Tibial nerve (tissue), 4 donors: Measurements from ENCODE around the gene PTPRF. TPM values are rescaled to one million over a fixed set of nuclear protein-coding genes. Genes with fewer than 3 reads are reported as not detected.

Experiments used
- DNase-seq, 2 donors: peaks; one replicate each; pipeline ENCODE4 v3.0.0-alpha.2; 2019; ENCODE audit warnings: low spot score in 2 of 2
- H3K27ac ChIP-seq, 4 donors: fragments of 200-600 bp; sonication (generic) in 3 of 4; one replicate each; pipeline ENCODE4 v1.5.1; 2017 to 2019; ENCODE audit warnings: mild to moderate bottlenecking in 1 of 4
- H3K27me3 ChIP-seq, 2 donors: fragments of 200-600 bp; sonication (generic) in 1 of 2; one replicate each; pipeline versions ENCODE4 v1.5.1 to v1.6.0; 2017 to 2019
- H3K36me3 ChIP-seq, 3 donors: fragments of 200-600 bp; sonication (generic); one replicate each; pipeline ENCODE4 v1.5.1; 2018 to 2019
- H3K4me1 ChIP-seq, 4 donors: fragments of 200-600 bp; sonication (generic) in 3 of 4; one replicate each; pipeline ENCODE4 v1.5.1; 2017 to 2019
- H3K4me3 ChIP-seq, 4 donors: fragments of 200-600 bp; sonication (generic) in 3 of 4; one replicate each; pipeline ENCODE4 v1.5.1; 2017 to 2019; ENCODE audit warnings: mild to moderate bottlenecking in 1 of 4, moderate library complexity in 1 of 4
- H3K9me3 ChIP-seq, 4 donors: fragments of 200-600 bp; sonication (generic) in 3 of 4; one replicate each; pipeline ENCODE4 v1.5.1; 2017 to 2019
- CTCF ChIP-seq, 5 experiments: fragments of 200-600 bp in 3 of 5; fragments of 450-650 bp in 2 of 5; sonication (generic) in 3 of 5; IDR thresholded peaks; one replicate each; pipeline ENCODE4 v1.5.1; 2016 to 2019; ENCODE audit warnings: antibody characterized with exemption in 5 of 5, mild to moderate bottlenecking in 3 of 5, moderate library complexity in 2 of 5
- EP300 ChIP-seq, 2 donors: sonication (generic); formaldehyde crosslinking; IDR thresholded peaks; one replicate each; pipeline ENCODE4 v1.6.1; 2017; ENCODE audit warnings: antibody characterized with exemption in 2 of 2, mild to moderate bottlenecking in 1 of 2
- POLR2A ChIP-seq, 2 donors: fragments of 450-650 bp; IDR thresholded peaks; one replicate each; pipeline ENCODE4 v1.6.1; 2017; ENCODE audit warnings: antibody characterized with exemption in 2 of 2, mild to moderate bottlenecking in 2 of 2, moderate library complexity in 2 of 2
- WGBS, 2 donors: methylation state at CpG; one replicate each; pipeline ENCODE4 v1.1.5; 2018; 5-methylcytosine and 5-hydroxymethylcytosine counted together
- total RNA-seq, 4 donors: library from RNA; depleted of rRNA; stranded (reverse); fragments of >200 nt; gene quantifications; one replicate each; pipeline ENCODE4 v1.1.0, GENCODE V29; 2016

The PTPRF gene
- total RNA-seq, 4 donors from 2014 or later: 72.0 to 112 (median 92.5) TPM

GRCh38 chr1:43512681-43513080, 18.0 kb upstream of the PTPRF start:
- Histone ChIP-seq H3K9me3 (no peaks in the 10 kb centered on the region), H3K27me3 (peaks cover 0 to 6% of the 10 kb centered on the region in 2 donors), H3K4me3 (no peak overlapping the region), H3K4me1 (no peaks in the 10 kb centered on the region), H3K27ac (no peak overlapping the region), H3K36me3 (no peaks in the 10 kb centered on the region)
- DNase-seq: no peak
- 87 to 92% methylated on average over 6 of the region's 6 CpGs for WGBS, 2 donors
- no peak for TF ChIP-seq POLR2A (IDR thresholded peaks at IDR 0.05)
- TF ChIP-seq EP300 (IDR thresholded peaks at IDR 0.05): no peak
- TF ChIP-seq CTCF (IDR thresholded peaks at IDR 0.05): no peak

- Histone ChIP-seq H3K4me3 (no peak overlapping the region), H3K36me3 (no peaks in the 10 kb centered on the region), H3K9me3 (no peaks in the 10 kb centered on the region), H3K27me3 (peaks cover 0 to 6% of the 10 kb centered on the region in 2 donors), H3K4me1 (no peaks in the 10 kb centered on the region), H3K27ac (no peak overlapping the region)
- no peak for DNase-seq
- 75 to 86% methylated on average over 5 of the region's 5 CpGs for WGBS, 2 donors
- no peak for TF ChIP-seq POLR2A (IDR thresholded peaks at IDR 0.05)
- TF ChIP-seq EP300 (IDR thresholded peaks at IDR 0.05): no peak
Observed at GRCh38 chr1:43513471-43514173, 17.1 kb upstream of the PTPRF start.

DNA sequence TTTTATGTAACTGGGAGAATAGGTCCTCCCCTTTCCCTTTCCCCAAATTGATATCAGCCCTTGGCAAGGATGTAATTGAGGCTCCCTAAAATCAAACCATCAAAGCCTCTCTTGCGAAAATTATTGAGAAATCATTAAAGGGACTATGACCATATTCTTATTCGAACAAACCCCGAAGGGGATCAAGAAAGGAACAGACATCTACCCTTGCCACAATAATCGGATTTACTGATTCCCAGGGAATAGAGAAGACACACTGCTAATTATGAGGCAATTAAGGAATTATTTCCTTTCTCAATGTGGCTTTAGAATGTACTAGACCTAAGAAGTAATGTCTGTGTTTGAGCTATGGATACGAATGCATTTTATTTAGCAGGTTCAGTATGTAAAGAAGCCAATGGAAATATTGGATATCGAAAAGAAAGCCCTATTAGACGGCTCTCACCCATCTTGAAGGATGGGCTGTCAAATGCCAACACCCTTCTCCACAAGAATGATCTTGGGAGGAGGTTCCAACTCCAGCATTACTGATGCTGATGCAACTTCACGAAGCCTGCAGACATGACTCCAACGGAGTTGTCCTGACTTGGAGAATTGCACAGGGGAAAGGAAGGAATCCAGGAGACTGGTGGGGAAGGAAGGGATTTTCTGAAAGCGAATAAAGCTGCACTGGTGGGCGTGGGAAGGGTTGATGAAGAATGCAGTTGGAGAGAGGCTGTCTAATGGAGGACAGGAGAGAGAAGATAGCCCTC, 11.6 kb upstream of the PTPRF start:
- no peak overlapping the region for H3K27ac ChIP-seq
- H3K27me3 ChIP-seq: peaks cover 0 to 17% of the 10 kb centered on the region in 2 donors
- H3K4me3 ChIP-seq: no peak overlapping the region
- no peaks in the 10 kb centered on the region for H3K4me1 ChIP-seq
- no peak for DNase-seq
- H3K36me3 ChIP-seq: no peaks in the 10 kb centered on the region
- H3K9me3 ChIP-seq: no peaks in the 10 kb centered on the region
- TF ChIP-seq EP300 (IDR thresholded peaks at IDR 0.05) (no peak), POLR2A (IDR thresholded peaks at IDR 0.05) (no peak), CTCF (IDR thresholded peaks at IDR 0.05) (no peak)
- WGBS, 2 donors: 87 to 88% methylated on average over 11 of the region's 11 CpGs

GRCh38 chr1:43520100-43520778, 10.4 kb upstream of the PTPRF start:
- H3K27me3 ChIP-seq: peaks cover 0 to 17% of the 10 kb centered on the region in 2 donors
- no peaks in the 10 kb centered on the region for H3K36me3 ChIP-seq
- TF ChIP-seq EP300 (IDR thresholded peaks at IDR 0.05) (no peak), CTCF (IDR thresholded peaks at IDR 0.05) (no peak), POLR2A (IDR thresholded peaks at IDR 0.05) (no peak)
- H3K4me3 ChIP-seq: no peak overlapping the region
- H3K9me3 ChIP-seq: no peaks in the 10 kb centered on the region
- H3K4me1 ChIP-seq: no peaks in the 10 kb centered on the region
- DNase-seq: no peak
- H3K27ac ChIP-seq: no peak overlapping the region
- 57 to 60% methylated on average over 3 of the region's 3 CpGs for WGBS, 2 donors

DNA sequence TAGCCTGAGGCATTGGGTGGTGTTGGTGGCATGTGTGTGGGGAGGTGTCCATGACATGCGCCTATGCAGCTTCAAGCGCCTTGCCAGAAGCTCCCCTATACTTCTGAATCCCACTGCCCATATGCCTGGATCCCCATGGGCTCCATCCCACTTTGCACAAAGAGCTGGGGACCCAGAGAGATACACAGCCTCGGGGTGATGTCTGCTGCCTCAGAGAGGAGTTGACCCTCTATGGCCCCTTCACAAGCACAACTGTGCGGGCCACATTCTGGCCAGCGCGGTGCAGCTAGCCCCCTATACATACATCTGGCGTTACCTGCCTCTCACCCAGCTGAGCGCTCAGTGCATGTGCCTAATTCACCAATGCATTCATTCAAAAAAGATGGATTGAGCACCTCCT, 9.6 kb upstream of the PTPRF start:
- H3K4me1 ChIP-seq: no peaks in the 10 kb centered on the region
- WGBS, 2 donors: 91 to 92% methylated on average over 8 of the region's 8 CpGs
- no peaks in the 10 kb centered on the region for H3K9me3 ChIP-seq
- no peak overlapping the region for H3K4me3 ChIP-seq
- H3K36me3 ChIP-seq: no peaks in the 10 kb centered on the region
- H3K27ac ChIP-seq: no peak overlapping the region
- DNase-seq: no peak
- H3K27me3 ChIP-seq: peaks cover 0 to 17% of the 10 kb centered on the region in 2 donors
- no peak for TF ChIP-seq POLR2A (IDR thresholded peaks at IDR 0.05)
- TF ChIP-seq EP300 (IDR thresholded peaks at IDR 0.05): no peak
- no peak for TF ChIP-seq CTCF (IDR thresholded peaks at IDR 0.05)
